Activated T-helper 1 cell treated with anti-CD3 and anti-CD28 coated beads, Interleukin-2, amount 50 U/mL, for 16 hours (primary cell): ENCODE results near the gene SERPINI1.

ENCODE experiments used
- DNase-seq, 2 donors: peaks; one replicate each; pipeline ENCODE4 v3.0.0-alpha.2; 2020; ENCODE audit warnings: low read depth in 1 of 2, low spot score in 1 of 2

The SERPINI1 gene

DNA sequence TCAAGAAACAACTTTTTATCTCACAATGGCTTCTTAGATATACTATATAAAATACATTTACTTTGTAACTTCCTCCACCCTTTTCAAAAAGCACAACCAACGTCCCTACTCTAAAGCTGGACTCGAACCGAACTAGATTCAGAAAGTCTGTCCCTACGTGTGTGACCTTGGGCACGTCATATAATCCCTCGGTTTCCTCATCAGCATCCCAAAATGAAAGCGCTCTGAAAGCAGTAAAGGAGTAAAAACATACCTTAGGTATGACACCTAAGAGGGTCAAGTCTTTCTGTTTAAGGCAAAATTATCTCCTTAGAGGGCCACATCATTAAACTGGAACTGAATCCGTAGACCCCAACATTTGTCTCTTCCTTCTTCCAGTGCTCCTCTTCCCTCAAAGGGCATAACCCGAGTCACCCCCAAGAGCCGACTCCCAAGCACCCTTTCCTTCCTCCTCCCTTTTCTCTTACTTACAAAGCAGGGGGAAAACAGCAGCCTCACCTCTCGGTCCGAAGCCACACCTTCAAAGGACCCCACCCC lies 1.5 kb upstream of the SERPINI1 start:
- no peak for DNase-seq

DNA sequence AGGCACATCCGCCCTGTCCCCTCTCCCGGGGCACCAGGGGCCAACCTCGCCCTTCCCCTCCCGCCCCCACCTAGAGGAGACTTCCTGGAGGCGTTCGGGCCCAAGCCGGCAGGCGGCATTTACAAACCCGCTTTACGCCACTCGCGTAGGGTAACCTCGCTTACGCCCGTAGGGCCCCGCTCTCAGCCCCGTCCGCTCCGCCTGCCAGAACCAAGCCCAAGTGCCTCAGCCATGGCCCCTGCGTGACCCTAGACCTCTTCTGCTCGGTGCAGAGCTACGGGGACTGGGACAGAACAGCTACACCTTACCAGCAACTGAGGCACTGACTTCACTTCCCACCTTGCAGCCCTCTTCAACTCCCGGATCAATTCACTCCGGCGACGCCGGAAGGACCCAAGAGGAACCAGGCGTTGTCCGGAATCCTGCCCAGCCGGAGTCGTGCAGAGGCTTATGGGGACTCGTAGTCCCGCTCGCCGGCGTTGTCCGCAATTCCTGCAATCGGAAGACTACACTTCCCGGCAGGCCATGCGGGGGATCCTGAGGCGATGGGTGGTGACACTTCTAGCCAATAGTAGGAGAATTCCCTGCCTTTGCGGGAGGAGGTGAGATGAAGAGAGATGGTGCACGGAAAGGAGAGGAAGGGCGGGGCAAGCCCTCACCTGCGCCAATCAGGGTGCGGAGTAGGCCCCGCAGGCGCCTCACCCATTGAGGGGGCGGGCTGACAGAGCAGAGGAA lies 856 bp upstream of the SERPINI1 start, which contains the start of gene PDCD10:
TSS of gene PDCD10 (minus strand) at position 395 of the 735 bp plus-strand sequence. CDS start 14,735 bp downstream, outside the sequence.
- DNase-seq, result peak; percentile 93 to 94

DNA sequence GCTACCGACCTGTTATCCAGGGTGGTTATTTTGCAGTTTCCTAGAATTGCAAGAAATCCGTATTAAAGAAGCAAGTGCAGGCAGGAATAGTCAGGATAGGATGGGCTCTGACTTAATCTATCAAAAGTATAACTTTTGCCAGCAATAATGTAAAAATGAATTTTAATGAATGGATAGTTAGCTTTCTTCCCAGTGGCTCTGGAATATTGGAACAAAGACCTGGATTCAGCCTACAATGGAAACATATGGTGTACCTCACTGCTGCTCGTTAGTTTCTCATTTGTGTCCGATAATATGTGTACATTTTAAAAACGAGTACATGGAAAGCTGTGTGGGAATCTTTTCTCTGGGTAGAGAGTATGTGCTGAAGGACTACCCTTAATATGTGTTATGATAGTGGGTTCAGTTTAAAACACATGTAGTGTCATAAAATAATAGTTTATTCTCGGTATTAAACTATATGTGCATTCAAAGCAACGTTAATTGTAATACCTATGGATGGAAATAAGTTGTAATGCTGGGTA lies 805 bp downstream of the SERPINI1 start:
- DNase-seq, result no peak

DNA sequence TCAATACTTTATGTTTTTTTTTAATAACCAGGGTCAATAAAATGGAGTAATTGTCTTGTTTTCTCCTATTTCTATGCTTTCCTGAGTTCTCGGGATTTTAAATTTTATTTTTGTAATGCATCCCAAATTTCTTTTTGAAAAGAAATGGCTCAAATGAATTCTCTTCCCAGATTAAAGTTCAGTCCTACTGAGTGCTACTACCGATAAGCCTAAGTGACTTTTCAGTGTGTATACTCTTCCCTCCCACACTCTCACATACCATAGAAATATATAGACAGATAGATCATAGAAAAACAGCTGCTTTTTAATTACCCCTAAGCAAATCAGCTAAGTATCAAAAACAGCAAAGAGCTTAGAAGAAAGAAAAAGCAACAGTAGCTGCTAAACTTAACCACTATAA lies 1.5 kb downstream of the SERPINI1 start:
- DNase-seq, result no peak

DNA sequence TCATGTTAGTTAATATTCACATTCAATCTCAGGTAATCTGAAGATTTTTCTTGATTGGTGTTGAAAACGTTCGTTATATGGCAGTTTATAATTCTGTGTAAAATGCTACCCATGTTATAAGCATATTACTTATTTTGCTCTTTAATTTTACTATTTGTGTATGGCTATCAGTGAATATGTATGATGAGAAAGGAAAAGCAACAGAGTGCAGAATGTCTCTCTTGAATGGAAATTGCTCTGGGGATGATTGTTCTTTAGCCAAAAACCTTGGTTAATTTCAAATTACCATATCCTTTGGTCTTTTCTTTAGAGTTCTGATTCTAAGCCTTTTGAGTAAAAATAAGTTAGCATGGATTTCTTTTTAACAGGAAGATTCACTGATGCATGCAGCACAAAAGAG lies 2.5 kb downstream of the SERPINI1 start:
- no peak for DNase-seq

DNA sequence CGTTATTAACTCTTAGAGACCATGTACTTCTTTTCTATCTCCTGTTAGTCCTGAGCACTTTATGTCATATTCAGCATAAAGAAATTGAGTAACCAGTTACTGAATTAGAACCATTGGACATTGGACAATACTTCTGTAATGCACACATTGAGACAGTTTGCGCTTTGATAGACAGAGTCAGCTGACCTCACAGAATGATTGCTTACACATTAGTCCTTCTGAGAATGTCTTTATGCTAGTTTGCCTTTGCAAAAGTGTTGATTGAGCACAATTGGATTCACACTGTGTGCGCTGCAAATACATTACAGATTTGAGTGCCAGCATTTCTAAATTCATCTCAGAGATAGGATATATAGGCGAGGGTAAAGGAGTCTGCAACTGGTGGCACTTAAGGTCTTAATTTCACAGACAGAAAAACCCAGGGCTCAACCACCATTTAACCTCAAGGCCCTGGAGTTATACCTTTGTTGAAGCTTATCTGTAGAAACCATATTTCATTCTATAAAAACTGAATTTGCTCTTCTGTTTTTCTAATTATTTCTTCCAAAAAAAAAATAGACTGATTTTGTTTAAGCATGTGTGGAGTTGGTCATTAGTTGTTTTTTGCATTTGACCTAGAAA lies 3.8 kb downstream of the SERPINI1 start:
- DNase-seq, result no peak

DNA sequence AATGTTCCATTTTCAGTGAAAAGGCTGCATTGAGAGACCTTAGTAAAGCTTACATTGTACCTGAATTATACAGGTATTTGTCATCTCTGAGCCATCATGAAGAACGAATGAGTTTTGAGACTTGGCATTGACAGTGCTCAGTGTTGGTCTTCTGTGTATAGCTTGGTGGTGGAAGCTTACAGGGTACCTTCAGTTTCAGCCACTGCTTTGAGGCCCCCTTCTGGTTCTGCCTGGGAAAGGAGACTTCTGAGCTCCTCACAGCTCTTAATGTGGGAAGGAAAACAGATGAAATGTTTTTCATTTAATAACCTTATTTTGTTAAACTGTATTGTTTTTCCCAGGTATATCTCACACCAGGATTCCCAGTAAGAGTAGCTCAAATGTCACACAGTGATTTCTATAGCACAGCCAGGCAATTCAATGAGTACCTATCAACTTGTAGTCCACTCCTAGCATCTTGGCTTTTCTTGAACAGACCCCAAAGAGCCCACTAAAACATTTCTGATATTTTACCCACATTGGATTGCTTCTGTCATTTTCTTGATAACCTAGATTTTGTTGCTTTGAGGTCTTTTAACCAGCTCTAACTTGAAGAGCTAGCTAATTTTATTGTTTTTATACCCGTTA lies 5.6 kb downstream of the SERPINI1 start:
- DNase-seq, result no peak

DNA sequence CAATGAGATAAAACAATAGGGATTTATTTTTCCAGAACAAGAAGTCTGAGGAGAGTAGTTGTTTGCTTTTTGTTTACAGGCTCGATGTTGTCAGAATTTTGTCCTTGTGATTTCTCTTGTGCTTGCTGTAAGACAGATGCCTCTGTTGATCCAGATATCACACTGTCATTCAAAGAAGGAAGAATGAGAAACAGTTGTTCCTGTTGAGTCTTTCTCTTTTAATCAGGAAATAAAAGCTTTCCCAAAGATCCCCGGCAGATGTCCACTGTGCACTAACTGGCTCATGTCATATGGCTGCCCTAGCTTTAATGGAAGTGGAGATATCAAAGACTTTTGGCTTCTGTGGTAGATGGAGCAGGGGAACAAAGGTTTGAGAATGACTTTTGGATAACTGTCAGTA lies 6.8 kb downstream of the SERPINI1 start:
- no peak for DNase-seq

DNA sequence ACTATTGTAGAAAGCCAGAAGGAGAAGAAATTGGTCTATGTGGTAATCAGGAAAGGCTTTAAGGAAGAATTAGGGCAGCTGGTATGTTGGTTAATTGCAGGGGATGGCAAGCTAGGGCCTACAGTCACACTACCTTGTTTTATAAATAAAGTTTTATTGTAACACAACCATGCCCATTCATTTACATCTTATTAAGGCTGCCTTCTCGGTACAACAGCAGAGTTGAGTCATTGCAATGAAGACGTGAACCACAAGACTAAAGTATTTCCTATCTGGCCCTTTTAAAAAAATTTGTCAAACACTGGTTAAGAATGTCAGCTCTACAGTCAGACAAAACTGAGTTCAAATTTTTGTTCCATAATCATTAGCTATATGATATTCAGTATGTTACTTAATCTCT lies 8.3 kb downstream of the SERPINI1 start:
- no peak for DNase-seq

DNA sequence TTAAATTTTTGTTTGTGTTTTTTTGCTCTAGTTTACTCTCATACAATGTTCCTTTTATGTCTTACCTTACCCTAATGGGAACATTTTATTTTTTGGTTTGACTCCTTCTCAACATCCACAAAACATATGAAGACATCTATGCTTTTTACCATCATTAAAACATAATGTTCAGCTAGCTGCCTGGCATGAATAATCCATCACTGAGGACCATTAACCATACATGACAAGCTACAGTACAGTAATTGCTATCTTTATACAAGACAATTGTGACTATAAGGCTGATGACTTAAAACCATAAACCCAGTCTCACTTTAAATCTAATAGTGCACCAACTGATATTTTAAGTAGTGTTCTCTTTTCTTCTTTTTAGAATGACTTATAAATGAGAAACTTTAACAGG lies 13.7 kb downstream of the SERPINI1 start:
- DNase-seq, result no peak

DNA sequence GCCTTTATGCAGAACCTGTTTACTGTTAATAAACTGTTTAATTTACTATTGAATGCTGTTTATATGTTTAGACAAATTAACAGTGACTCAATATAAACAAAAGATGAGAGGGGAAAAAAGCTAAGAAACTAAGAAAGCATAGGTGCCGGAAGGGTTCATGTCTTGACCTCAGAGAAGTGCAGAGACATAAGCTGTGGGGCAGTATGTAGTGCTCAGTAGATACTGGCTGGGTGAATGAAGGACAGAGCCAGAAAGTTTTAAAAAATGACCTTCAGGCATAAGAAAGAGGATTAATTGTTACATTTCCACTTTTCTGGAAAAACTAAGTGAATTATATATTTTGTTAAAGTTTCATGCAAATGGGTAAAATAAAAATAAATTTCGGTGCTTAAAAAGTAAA lies 14.2 kb downstream of the SERPINI1 start:
- no peak for DNase-seq

DNA sequence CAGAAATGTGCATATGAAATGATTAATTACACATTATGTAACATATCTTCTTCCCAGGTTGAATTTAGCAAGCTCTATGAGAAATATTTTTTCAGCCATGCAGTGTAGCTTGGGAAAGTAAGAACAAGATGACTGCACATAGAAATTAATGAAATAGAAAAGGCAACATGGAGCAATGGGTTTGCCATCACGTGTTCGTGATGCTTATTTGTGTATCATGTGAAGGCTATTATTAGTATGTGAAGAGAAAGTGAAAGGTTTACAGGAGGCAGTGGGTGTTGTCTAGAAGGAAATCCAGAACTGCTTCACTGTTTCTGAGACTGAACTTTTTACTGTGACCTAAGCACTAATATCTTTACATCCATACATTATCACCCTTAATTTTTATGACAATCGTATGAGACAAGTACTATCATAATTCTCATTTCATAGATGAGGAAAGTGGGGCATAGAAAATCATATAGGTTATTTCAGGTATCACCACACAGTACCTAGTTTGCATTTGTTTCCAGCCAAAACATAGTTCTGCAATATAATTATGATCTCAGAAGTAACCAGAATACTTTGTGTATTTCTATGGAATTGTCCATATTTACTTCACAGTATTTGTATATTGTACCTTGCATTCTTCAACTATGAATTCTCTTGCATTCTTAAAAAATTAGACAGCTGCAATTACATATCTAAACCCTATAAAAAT lies 14.9 kb downstream of the SERPINI1 start:
- no peak for DNase-seq

DNA sequence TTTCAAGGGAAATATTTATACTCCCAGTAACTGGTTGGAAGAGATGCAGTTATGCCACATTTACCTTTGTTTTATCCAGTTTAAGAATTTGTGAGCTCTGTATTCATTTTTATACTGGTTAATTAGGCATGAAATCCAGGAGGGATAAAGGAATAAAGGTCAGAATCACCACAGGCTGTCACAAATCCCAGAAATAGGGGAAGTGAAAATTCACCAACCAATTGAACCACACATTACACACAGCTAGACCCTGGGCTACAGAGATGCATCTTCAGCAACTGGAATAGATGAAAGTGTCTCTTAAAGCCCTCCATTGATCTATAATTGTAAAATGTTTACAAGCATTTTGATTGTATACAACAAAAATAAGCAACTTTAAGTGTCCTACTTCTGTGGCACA lies 18.5 kb downstream of the SERPINI1 start:
- DNase-seq, result no peak

DNA sequence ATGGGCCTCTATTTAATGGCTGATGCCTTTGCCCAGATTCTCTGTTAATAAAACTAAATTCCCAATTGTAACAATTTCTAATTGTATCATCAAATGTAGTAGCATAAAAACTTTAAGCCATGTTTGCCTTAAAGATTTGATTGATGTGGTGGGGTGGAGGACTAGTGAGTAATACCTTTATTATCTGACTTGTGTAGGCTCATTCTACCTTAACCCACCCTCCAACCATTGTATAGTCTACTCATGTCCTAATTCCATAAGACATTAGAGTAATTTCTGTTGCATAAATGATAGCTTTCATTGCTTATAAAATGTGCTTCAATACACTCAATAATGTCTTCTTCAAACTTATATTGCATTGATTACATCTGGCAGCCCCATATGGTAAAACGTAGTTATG lies 25.8 kb downstream of the SERPINI1 start:
- no peak for DNase-seq

DNA sequence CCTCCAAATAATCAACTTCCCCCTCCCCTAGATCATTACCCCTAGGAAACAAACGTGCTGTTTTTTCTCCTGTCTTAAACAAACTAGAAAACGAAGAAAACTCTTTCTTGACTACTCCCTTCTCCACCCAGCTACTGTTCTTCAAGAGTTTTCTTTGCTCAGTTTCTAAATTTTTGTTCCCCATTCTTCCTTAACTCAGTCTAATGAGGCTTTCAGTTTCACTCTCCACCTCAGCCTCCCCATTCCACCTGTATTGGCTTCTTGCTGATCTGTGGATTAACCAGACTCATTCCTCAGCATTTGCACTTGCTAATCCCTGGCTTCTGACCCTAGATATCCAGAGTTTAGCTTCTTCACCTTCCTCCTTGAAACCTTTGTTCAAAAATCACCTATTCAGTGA lies 26.8 kb downstream of the SERPINI1 start:
- no peak for DNase-seq

DNA sequence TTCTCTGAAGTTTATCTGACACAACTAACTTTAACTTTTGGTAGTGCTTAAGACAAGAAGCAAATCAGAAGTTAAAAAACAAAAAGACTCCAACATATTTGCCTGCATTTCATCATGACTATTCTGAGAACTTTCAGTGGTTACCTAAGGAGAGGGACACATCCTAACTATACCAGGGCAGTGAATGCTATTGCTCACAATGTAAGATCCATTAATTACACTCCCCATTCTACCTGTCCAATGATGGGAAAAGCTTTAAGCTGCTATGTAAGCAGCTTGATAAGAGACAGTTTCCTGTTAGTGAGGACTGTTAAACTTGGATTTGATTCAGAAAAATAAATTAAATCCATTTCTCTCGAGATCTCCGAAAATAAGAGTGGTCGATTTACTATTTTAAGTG lies 37.5 kb downstream of the SERPINI1 start:
- no peak for DNase-seq

DNA sequence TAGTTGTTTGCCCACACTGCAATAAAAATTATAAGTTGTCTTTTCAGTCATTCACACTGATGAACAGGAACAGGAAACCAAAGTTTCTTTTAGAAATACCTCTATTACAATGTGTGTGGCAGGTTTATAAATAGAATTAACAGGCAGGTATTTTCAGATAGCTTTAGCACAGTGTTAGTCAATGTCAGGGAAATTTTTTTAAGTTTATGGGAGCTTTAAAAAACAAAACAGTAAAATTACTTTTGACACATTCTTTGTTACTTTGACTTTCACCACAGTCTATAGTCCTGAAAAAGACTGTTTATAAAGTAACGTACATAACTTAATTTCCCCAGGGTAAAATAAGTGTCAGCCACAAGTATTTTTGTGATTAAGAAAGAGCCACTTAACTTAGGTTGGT lies 38.1 kb downstream of the SERPINI1 start:
- DNase-seq, result no peak

DNA sequence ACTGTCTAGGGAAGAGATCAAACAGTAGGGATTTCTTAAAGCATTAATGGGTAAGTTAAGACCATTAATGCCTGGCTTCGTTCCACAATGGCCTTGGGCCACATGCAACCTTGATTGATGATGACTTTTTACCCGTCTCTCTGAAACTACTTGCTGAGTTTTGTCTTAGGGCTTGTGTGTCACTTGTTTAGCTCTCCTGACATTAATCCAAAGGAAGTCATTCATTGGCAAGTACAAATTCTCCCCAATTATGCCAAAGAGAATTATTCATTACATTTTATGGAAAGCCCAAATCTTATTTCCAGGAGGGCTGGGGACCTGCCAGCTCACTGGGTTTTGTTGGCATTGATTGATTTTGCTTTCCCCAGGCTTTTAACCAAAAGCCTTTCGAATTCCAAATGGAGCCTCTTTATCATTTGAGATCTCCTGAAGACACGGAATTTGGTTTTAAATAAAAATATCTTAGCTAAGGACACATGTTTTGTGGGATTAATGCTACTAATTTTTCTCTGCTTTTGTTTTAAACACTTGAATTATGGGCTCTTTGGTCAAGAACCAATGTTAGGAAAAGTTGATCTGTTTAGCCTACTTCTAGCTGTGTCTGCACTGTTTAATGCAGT lies 40.7 kb downstream of the SERPINI1 start:
- DNase-seq, result no peak

DNA sequence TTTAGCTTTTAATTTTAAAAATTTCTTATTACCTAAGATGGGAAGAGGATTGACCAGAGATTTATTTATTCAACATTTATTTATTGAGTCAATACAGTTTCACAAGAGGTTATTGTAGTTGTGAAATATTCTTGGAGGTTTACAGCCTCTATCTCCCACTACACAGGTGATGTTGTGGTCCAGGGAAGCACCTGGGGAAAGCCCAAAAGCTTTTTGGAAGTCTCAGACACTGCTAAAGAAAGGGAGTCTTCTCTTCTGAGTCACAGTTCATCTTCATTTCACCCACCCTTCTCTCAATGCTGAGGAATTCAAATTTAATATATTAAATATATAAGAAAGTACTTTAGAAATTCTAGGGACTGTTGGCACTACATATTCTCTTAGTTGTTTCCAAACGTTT lies 41.8 kb downstream of the SERPINI1 start:
- DNase-seq, result no peak

DNA sequence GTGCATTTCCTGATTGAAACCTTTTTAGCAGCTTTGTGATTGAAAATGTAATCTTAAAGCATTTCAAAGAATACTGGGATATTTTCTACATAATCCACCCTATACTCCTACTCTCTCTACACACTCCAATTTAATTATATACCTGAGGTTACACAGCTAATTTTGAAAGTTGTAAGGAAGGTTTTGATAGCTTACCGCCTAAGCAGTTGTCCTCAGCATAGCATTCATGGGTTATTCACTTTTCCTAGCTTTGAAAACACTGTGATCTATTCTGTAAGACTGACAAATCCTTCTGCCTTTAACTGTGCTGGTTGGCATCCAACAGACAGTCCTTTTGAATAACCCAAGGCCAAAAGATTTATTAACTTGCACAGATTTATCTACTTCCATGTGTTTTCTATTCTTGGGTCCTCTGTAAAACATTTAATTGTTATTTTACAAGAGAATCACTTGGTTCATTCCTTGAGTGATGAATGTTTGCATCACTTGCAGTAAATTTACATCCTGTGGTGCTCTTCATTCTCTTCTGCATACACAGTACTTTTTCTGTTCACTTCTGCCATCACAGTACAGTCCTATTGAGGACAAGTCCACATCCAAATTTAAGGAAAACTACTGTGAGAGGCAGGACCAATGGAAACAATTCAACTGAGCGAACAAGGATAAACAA lies 44.8 kb downstream of the SERPINI1 start:
- DNase-seq, result no peak
